ENCODE results near the gene BCAS3. TPM values are rescaled to one million over a fixed set of nuclear protein-coding genes. Genes with fewer than 3 reads are reported as not detected.

Gene BCAS3
- polyA plus RNA-seq, 1 donor from 2014 or later = 21.6 TPM

DNA sequence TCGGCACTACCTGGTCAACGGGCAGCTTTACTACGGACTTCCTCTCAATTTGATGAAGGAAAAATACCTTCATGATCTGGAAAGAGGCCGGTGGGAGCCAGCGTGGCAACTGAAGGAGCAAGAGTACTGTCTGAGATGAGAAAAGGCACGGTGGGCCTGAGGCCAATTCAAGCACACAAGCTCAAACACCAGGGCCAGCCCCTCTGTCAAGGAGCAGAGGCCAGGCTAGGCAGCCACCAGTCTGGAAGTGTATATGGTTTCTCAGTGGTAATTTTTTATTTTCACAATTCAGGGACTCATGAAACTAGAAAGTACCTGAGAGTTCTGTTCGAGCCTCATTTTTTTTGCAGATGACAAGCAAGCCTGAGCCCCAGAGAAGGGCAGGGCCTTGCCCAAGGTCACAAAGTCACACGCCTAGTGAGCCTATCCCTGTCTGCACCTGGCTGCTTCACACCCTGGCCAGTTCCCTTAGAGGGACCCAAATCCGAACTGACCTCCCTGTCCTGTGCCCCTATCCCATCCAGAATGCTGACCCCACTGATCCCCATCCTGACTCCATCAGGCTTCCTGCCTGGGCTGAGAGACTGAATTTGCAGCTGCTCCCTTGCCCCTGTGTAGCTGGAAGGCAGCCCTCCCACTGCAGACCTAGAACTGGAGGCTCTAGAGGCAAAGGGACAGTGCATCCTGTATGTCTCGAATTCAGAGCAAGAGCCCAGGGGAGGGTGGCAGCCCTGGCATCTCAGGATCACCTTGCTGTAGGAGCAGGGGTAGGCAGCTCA lies 717.2 kb downstream of the BCAS3 start:
- Histone ChIP-seq H3K27me3 (ENCODE audit: insufficient read depth, low read depth, low read length) (peaks cover 77% of the 10 kb centered on the region), H3K27ac (ENCODE audit: low read length) (no peak overlapping the region), H3K4me3 (ENCODE audit: low read length) (no peak overlapping the region)

More for the DNA sequence above, 717.2 kb downstream of the BCAS3 start:
- Histone ChIP-seq H4K20me1 (ENCODE audit: insufficient read depth) (no peaks in the 10 kb centered on the region), H3K36me3 (ENCODE audit: insufficient read depth, low read length) (no peaks in the 10 kb centered on the region), H3K4me2 (ENCODE audit: low read length) (no peak overlapping the region), H3K9me2 (ENCODE audit: insufficient read depth, low read length) (no peaks in the 10 kb centered on the region), H2AFZ (ENCODE audit: low read depth, low read length) (no peak overlapping the region), H3K79me2 (replicated peaks; ENCODE audit: insufficient read depth, low read length) (no peaks in the 10 kb centered on the region), H3F3A (ENCODE audit: insufficient read depth, low read length, poor library complexity, severe bottlenecking) (no peaks in the 10 kb centered on the region), H3K9ac (ENCODE audit: low read length) (no peak overlapping the region), H3K9me3 (ENCODE audit: low read length) (peaks cover 4% of the 10 kb centered on the region)
- TF ChIP-seq CTCF (IDR thresholded peaks at IDR 0.05; ENCODE audit: poor library complexity, severe bottlenecking) (no peak), RAD21 (conservative IDR thresholded peaks at IDR 0.05) (no peak), MXI1 (conservative IDR thresholded peaks at IDR 0.05; ENCODE audit: poor library complexity, severe bottlenecking) (no peak), TAF1 (IDR thresholded peaks at IDR 0.05; ENCODE audit: low read depth) (no peak), EP300 (conservative IDR thresholded peaks at IDR 0.05; ENCODE audit: poor library complexity, severe bottlenecking) (no peak), SMC3 (conservative IDR thresholded peaks at IDR 0.05; ENCODE audit: poor library complexity) (no peak), POLR2AphosphoS5 (IDR thresholded peaks at IDR 0.05) (no peak), EZH2 (IDR thresholded peaks at IDR 0.05; ENCODE audit: borderline replicate concordance, insufficient read depth, low read length, poor library complexity, severe bottlenecking) (no peak), REST (IDR thresholded peaks at IDR 0.05; ENCODE audit: borderline replicate concordance) (no peak)
